ENCODE data around the gene MAPKAPK3. TPM values are rescaled to one million over a fixed set of nuclear protein-coding genes. Genes with fewer than 3 reads are reported as not detected.

MAPKAPK3 gene
- total RNA-seq, 5 donors from 2014 or later (not counting 1 experiment from before 2014, with no cell fraction given), result 35.1 to 66.6 (median 53.0) TPM

GRCh38 chr3:50656417-50657195 lies 39.7 kb downstream of the MAPKAPK3 start:
- ChIA-PET CTCF (interaction anchor here (0.6 to 1.1 kb wide), 2 partner anchors 81 to 535 kb away, joined by 3 to 4 read pairs; no protein-coding TSS in a partner anchor), POLR2A (no interaction called here)
- Mint-ChIP-seq H3K27ac (no peak overlapping the region), H3K9me3 (no peaks in the 10 kb centered on the region), H3K36me3 (no peaks in the 10 kb centered on the region), H3K4me3 (no peak overlapping the region), H3K4me1 (peaks cover 0 to 11% (median 7%) of the 10 kb centered on the region in 3 donors), H3K27me3 (peaks cover 0 to under 1% of the 10 kb centered on the region in 2 donors)
- H3K27me3 ChIP-seq (replicated peaks in 1 of 2; ENCODE audit: control insufficient read depth in 2 of 2, extremely low read depth in 1 of 2, insufficient read depth in 2 of 2, low read length in 1 of 2), result peaks cover 0 to 2% of the 10 kb centered on the region in 2 experiments
- H3K27ac ChIP-seq (ENCODE audit: low read length), result no peak overlapping the region
- 90% methylated on average over 4 of the region's 8 CpGs for WGBS (ENCODE audit: insufficient coverage)
- H3K9me3 ChIP-seq, result no peaks in the 10 kb centered on the region
- ATAC-seq (replicated peaks in 1 of 4), result no peak
- H3K36me3 ChIP-seq (ENCODE audit: control insufficient read depth in 2 of 2, extremely low read depth in 1 of 2, insufficient read depth in 1 of 2, low read length in 1 of 2), result no peaks in the 10 kb centered on the region
- H3K4me1 ChIP-seq (ENCODE audit: control insufficient read depth in 1 of 2, extremely low read depth in 1 of 2, insufficient read depth in 2 of 2, low read length in 2 of 2), result peaks cover 0 to 4% of the 10 kb centered on the region in 2 experiments
- H3K4me3 ChIP-seq (ENCODE audit: control insufficient read depth in 1 of 2, extremely low read depth in 1 of 2, low read length in 1 of 2), result no peak overlapping the region
- DNase-seq, result no peak

GRCh38 chr3:50657407-50657806 lies 40.5 kb downstream of the MAPKAPK3 start:
- Histone ChIP-seq H3K9me3 (no peaks in the 10 kb centered on the region), H3K27ac (ENCODE audit: low read length) (no peak overlapping the region), H3K4me1 (ENCODE audit: control insufficient read depth in 1 of 2, extremely low read depth in 1 of 2, insufficient read depth in 2 of 2, low read length in 2 of 2) (peaks cover 0 to 4% of the 10 kb centered on the region in 2 experiments), H3K36me3 (ENCODE audit: control insufficient read depth in 2 of 2, extremely low read depth in 1 of 2, insufficient read depth in 1 of 2, low read length in 1 of 2) (no peaks in the 10 kb centered on the region), H3K4me3 (ENCODE audit: control insufficient read depth in 1 of 2, extremely low read depth in 1 of 2, low read length in 1 of 2) (no peak overlapping the region), H3K27me3 (replicated peaks in 1 of 2; ENCODE audit: control insufficient read depth in 2 of 2, extremely low read depth in 1 of 2, insufficient read depth in 2 of 2, low read length in 1 of 2) (peaks cover 0 to 2% of the 10 kb centered on the region in 2 experiments)
- CTCF ChIA-PET, result no interaction called here
- Mint-ChIP-seq H3K4me1 (peaks cover 0 to 11% (median 7%) of the 10 kb centered on the region in 3 donors), H3K27ac (no peak overlapping the region), H3K4me3 (no peak overlapping the region), H3K36me3 (no peaks in the 10 kb centered on the region), H3K9me3 (no peaks in the 10 kb centered on the region), H3K27me3 (peaks cover 0 to 3% of the 10 kb centered on the region in 2 donors)
- ATAC-seq (replicated peaks in 1 of 4), result no peak
- POLR2A ChIA-PET, result no interaction called here
- 92% methylated on average over 5 of the region's 5 CpGs for WGBS (ENCODE audit: insufficient coverage)
- DNase-seq, result no peak

DNA sequence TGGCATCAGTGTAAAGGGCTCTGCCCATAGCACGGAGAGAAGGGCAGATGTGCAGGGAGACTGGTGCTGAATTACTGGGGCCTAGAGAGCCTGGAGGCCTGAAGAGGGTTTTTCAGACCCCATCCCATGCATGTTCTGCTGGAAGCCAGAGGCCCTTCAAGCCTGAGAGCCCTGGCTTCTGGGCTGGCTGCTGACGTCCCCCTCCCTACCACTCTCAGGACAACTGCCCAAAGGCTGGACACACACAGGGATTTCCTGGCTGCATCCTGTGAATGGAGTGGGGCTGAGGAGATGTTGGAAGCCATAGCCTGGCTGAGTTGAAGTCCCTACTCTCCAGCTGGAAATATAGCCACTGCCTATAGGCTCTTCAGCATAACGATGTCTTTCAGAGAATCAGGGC lies 40.9 kb downstream of the MAPKAPK3 start:
- Mint-ChIP-seq H3K27ac (no peak overlapping the region), H3K4me1 (peaks cover 0 to 9% (median 7%) of the 10 kb centered on the region in 3 donors), H3K4me3 (no peak overlapping the region), H3K9me3 (no peaks in the 10 kb centered on the region), H3K36me3 (no peaks in the 10 kb centered on the region), H3K27me3 (peaks cover 0 to 3% of the 10 kb centered on the region in 2 donors)
- Histone ChIP-seq H3K4me1 (ENCODE audit: control insufficient read depth in 1 of 2, extremely low read depth in 1 of 2, insufficient read depth in 2 of 2, low read length in 2 of 2) (peaks cover 0 to 4% of the 10 kb centered on the region in 2 experiments), H3K9me3 (no peaks in the 10 kb centered on the region), H3K27ac (ENCODE audit: low read length) (no peak overlapping the region), H3K4me3 (ENCODE audit: control insufficient read depth in 1 of 2, extremely low read depth in 1 of 2, low read length in 1 of 2) (no peak overlapping the region), H3K36me3 (ENCODE audit: control insufficient read depth in 2 of 2, extremely low read depth in 1 of 2, insufficient read depth in 1 of 2, low read length in 1 of 2) (no peaks in the 10 kb centered on the region), H3K27me3 (replicated peaks in 1 of 2; ENCODE audit: control insufficient read depth in 2 of 2, extremely low read depth in 1 of 2, insufficient read depth in 2 of 2, low read length in 1 of 2) (peaks cover 0 to 2% of the 10 kb centered on the region in 2 experiments)
- WGBS (ENCODE audit: insufficient coverage), result 83% methylated on average over 2 of the region's 3 CpGs
- ChIA-PET CTCF (no interaction called here), POLR2A (no interaction called here)
- ATAC-seq (replicated peaks in 1 of 4) (no peak), DNase-seq (no peak)

- peaks cover 0 to 7% (median 6%) of the 10 kb centered on the region in 3 donors for H3K4me1 Mint-ChIP-seq
- H3K27ac Mint-ChIP-seq, result no peak overlapping the region
- no peaks in the 10 kb centered on the region for H3K9me3 Mint-ChIP-seq
- Histone ChIP-seq H3K27me3 (replicated peaks in 1 of 2; ENCODE audit: control insufficient read depth in 2 of 2, extremely low read depth in 1 of 2, insufficient read depth in 2 of 2, low read length in 1 of 2) (peaks cover 0 to 2% of the 10 kb centered on the region in 2 experiments), H3K27ac (ENCODE audit: low read length) (no peak overlapping the region), H3K36me3 (ENCODE audit: control insufficient read depth in 2 of 2, extremely low read depth in 1 of 2, insufficient read depth in 1 of 2, low read length in 1 of 2) (no peaks in the 10 kb centered on the region), H3K4me3 (ENCODE audit: control insufficient read depth in 1 of 2, extremely low read depth in 1 of 2, low read length in 1 of 2) (no peak overlapping the region), H3K9me3 (no peaks in the 10 kb centered on the region), H3K4me1 (ENCODE audit: control insufficient read depth in 1 of 2, extremely low read depth in 1 of 2, insufficient read depth in 2 of 2, low read length in 2 of 2) (peaks cover 0 to 4% of the 10 kb centered on the region in 2 experiments)
- ChIA-PET CTCF (no interaction called here), POLR2A (no interaction called here)
- DNase-seq, result no peak
- no peak for ATAC-seq (replicated peaks in 1 of 4)
- WGBS (ENCODE audit: insufficient coverage), result 93% methylated on average over 2 of the region's 6 CpGs
- H3K27me3 Mint-ChIP-seq, result peaks cover 0 to 3% of the 10 kb centered on the region in 2 donors
- no peaks in the 10 kb centered on the region for H3K36me3 Mint-ChIP-seq
- H3K4me3 Mint-ChIP-seq, result no peak overlapping the region
These were observed 41.5 kb downstream of the MAPKAPK3 start for GRCh38 chr3:50658416-50658815.

- WGBS (ENCODE audit: insufficient coverage), result 80% methylated on average over 2 of the region's 3 CpGs
- H3K4me1 Mint-ChIP-seq, result peaks cover 0 to 7% (median 6%) of the 10 kb centered on the region in 3 donors
- no peak for ATAC-seq (replicated peaks in 1 of 4)
These were observed 41.9 kb downstream of the MAPKAPK3 start for GRCh38 chr3:50658831-50659230.

DNA sequence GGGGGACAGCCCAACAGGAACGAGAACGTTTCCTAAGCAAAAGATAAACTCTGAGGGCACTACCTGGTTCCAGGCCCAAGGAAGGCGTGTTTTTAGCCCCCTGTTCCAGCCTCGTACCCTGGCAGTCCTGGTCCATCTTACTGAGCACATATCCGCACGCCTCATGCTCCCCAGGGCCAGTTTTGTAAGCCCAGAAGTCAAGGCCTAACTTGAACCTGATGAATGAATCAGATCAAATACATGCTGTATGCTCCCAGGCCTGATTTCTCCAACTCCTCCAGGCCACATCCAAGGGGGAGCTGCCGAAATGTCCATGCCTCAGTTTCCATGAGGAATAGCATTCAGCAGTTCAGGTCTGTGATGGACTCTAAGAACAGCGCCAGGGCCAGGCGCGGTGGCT lies 43.4 kb downstream of the MAPKAPK3 start:
- H3K9me3 Mint-ChIP-seq, result no peaks in the 10 kb centered on the region
- Histone ChIP-seq H3K36me3 (ENCODE audit: control insufficient read depth in 2 of 2, extremely low read depth in 1 of 2, insufficient read depth in 1 of 2, low read length in 1 of 2) (no peaks in the 10 kb centered on the region), H3K4me1 (ENCODE audit: control insufficient read depth in 1 of 2, extremely low read depth in 1 of 2, insufficient read depth in 2 of 2, low read length in 2 of 2) (no peaks in the 10 kb centered on the region), H3K27me3 (replicated peaks in 1 of 2; ENCODE audit: control insufficient read depth in 2 of 2, extremely low read depth in 1 of 2, insufficient read depth in 2 of 2, low read length in 1 of 2) (peaks cover 0 to 2% of the 10 kb centered on the region in 2 experiments), H3K9me3 (no peaks in the 10 kb centered on the region), H3K27ac (ENCODE audit: low read length) (no peak overlapping the region), H3K4me3 (ENCODE audit: control insufficient read depth in 1 of 2, extremely low read depth in 1 of 2, low read length in 1 of 2) (no peak overlapping the region)
- ChIA-PET CTCF (no interaction called here), POLR2A (interaction anchor here in 1 of 2 donors (0.6 kb wide), 1 partner anchor 363 kb away, joined by 3 read pairs; no protein-coding TSS in a partner anchor)
- no peak for ATAC-seq (replicated peaks in 1 of 4)
- H3K4me1 Mint-ChIP-seq, result peaks cover 3 to 8% (median 5%) of the 10 kb centered on the region in 3 donors
- WGBS (ENCODE audit: insufficient coverage), result 90% methylated on average over 6 of the region's 10 CpGs
- no peak overlapping the region for H3K27ac Mint-ChIP-seq
- peaks cover 0 to 3% of the 10 kb centered on the region in 2 donors for H3K27me3 Mint-ChIP-seq
- no peaks in the 10 kb centered on the region for H3K36me3 Mint-ChIP-seq
- peak in 1 of 35 experiments; percentile 5 for DNase-seq
- no peak overlapping the region for H3K4me3 Mint-ChIP-seq

More at GRCh38 chr3:50658831-50659230, 41.9 kb downstream of the MAPKAPK3 start:
- Mint-ChIP-seq H3K4me3 (no peak overlapping the region), H3K27ac (no peak overlapping the region), H3K9me3 (no peaks in the 10 kb centered on the region), H3K36me3 (no peaks in the 10 kb centered on the region), H3K27me3 (peaks cover 0 to 3% of the 10 kb centered on the region in 2 donors)
- CTCF ChIA-PET, result no interaction called here
- DNase-seq, result peak in 1 of 35 experiments; percentile 15
- Histone ChIP-seq H3K27me3 (replicated peaks in 1 of 2; ENCODE audit: control insufficient read depth in 2 of 2, extremely low read depth in 1 of 2, insufficient read depth in 2 of 2, low read length in 1 of 2) (peaks cover 0 to 2% of the 10 kb centered on the region in 2 experiments), H3K36me3 (ENCODE audit: control insufficient read depth in 2 of 2, extremely low read depth in 1 of 2, insufficient read depth in 1 of 2, low read length in 1 of 2) (no peaks in the 10 kb centered on the region), H3K9me3 (no peaks in the 10 kb centered on the region), H3K27ac (ENCODE audit: low read length) (no peak overlapping the region), H3K4me3 (ENCODE audit: control insufficient read depth in 1 of 2, extremely low read depth in 1 of 2, low read length in 1 of 2) (no peak overlapping the region), H3K4me1 (ENCODE audit: control insufficient read depth in 1 of 2, extremely low read depth in 1 of 2, insufficient read depth in 2 of 2, low read length in 2 of 2) (peaks cover 0 to 4% of the 10 kb centered on the region in 2 experiments)
- POLR2A ChIA-PET, result no interaction called here
